GM12872 (cell line): Measurements from ENCODE around the gene NACA.

Source experiments
- CTCF ChIP-seq: IDR thresholded peaks from 3 replicates; pipeline ENCODE4 v1.5.1; 2011; ENCODE audit warnings: low read depth, mild to moderate bottlenecking, low read length, moderate library complexity; ENCODE audit not compliant: insufficient read depth

Gene NACA

GRCh38 chr12:56678852-56679251 lies 46.2 kb downstream of the NACA start:
- no peak for TF ChIP-seq CTCF

- no peak for TF ChIP-seq CTCF
Observed at GRCh38 chr12:56677680-56678079, 47.4 kb downstream of the NACA start.

- TF ChIP-seq CTCF: no peak
Observed at GRCh38 chr12:56676851-56677580, 48.1 kb downstream of the NACA start.

GRCh38 chr12:56671608-56672007 lies 53.5 kb downstream of the NACA start:
- TF ChIP-seq CTCF: no peak

- no peak for TF ChIP-seq CTCF
Observed at GRCh38 chr12:56670836-56671235, 54.3 kb downstream of the NACA start.

GRCh38 chr12:56668197-56668457 lies 57.0 kb downstream of the NACA start:
- TF ChIP-seq CTCF: no peak
